Kidney (tissue), 14 donors: Measurements from ENCODE around the gene SLC12A7. TPM values are rescaled to one million over a fixed set of nuclear protein-coding genes. Genes with fewer than 3 reads are reported as not detected.

Experiments used
- DNase-seq, 5 donors: peaks; one replicate each; pipeline ENCODE4 v3.0.0-alpha.2; 2013 to 2020
- FAIRE-seq: peaks from 2 replicates; lab custom pipeline; 2012; peaks lifted over from hg19 to GRCh38; lab: Jason Lieb, UNC
- H3K27ac ChIP-seq, 2 donors: one replicate each; pipeline ENCODE4 v1.7.0; 2013; ENCODE audit warnings: low read depth in 2 of 2, low read length in 2 of 2, inconsistent platforms in 1 of 2
- H3K27me3 ChIP-seq: one replicate; pipeline ENCODE4 v1.7.1; 2013; ENCODE audit warnings: low read length, inconsistent platforms; ENCODE audit not compliant: control insufficient read depth, insufficient read depth
- H3K36me3 ChIP-seq, 3 donors: one replicate each; pipeline versions ENCODE4 v1.7.0 to v1.7.1; 2013; ENCODE audit warnings: low read length in 3 of 3, control low read depth in 1 of 3, inconsistent platforms in 1 of 3; ENCODE audit not compliant: insufficient read depth in 3 of 3, control insufficient read depth in 2 of 3
- H3K4me1 ChIP-seq, 3 donors: one replicate each; pipeline versions ENCODE4 v1.7.0 to v1.7.1; 2013; ENCODE audit warnings: low read length in 3 of 3, inconsistent platforms in 1 of 3, low read depth in 1 of 3; ENCODE audit not compliant: control insufficient read depth in 2 of 3, insufficient read depth in 2 of 3
- H3K4me3 ChIP-seq, 3 donors: one replicate each; pipeline versions ENCODE4 v1.7.0 to v1.8.1; 2013; ENCODE audit warnings: low read length in 3 of 3, control low read depth in 1 of 3, inconsistent platforms in 1 of 3
- H3K9ac ChIP-seq, 3 donors: one replicate each; pipeline versions ENCODE4 v1.7.0 to v1.7.1; 2013; ENCODE audit warnings: low read length in 3 of 3, control low read depth in 1 of 3, inconsistent platforms in 1 of 3
- H3K9me3 ChIP-seq, 3 donors: one replicate each; pipeline versions ENCODE4 v1.7.0 to v1.7.1; 2013; ENCODE audit warnings: low read length in 3 of 3, control low read depth in 1 of 3, inconsistent platforms in 1 of 3; ENCODE audit not compliant: control insufficient read depth in 2 of 3, insufficient read depth in 1 of 3
- CTCF ChIP-seq: IDR thresholded peaks from 3 replicates; pipeline ENCODE4 v1.5.1; 2012; ENCODE audit warnings: mild to moderate bottlenecking, moderate library complexity, borderline replicate concordance; ENCODE audit not compliant: insufficient read depth; ENCODE audit errors: extremely low read depth
- intact Hi-C: fragments of 100-400 bp; cut with DNase I; formaldehyde crosslinking; loops from one replicate; pipeline ENCODE4 v1.11.1; 2022
- polyA plus RNA-seq: library from polyadenylated mRNA; stranded (reverse); fragments of 350-450 nt; fragmentation: Illumina TruSeq; extraction: RNeasy Lipid Tissue Mini Kit (QIAGEN cat#74804); gene quantifications from one replicate; pipeline ENCODE4 v1.2.3, GENCODE V29; 2014; ENCODE audit warnings: low read depth, low replicate concordance; ENCODE audit not compliant: insufficient read depth
- total RNA-seq: library from RNA; stranded (reverse); fragmentation: NEBNext Ultra II Directional; extraction: Animal tissue kit (Norgen Biotek cat#: 25700); gene quantifications from one replicate; pipeline ENCODE4 v1.2.1, GENCODE V29; 2021
- donor health status: control.
- donor health status: control.
- donor health status: control.
- donor health status: control.
- donor health status: control.
- donor health status: DM: yes; HTN: yes; CAD: no.
- donor health status: Normal renal cell carcinoma (clear cell type).

Gene SLC12A7
- total and polyA plus RNA-seq, 2 donors from 2014 or later, result 28.2 to 92.9 TPM

- Histone ChIP-seq H3K9ac (no peak overlapping the region), H3K27ac (no peak overlapping the region), H3K4me3 (no peak overlapping the region), H3K9me3 (no peaks in the 10 kb centered on the region), H3K27me3 (no peaks in the 10 kb centered on the region), H3K4me1 (peaks cover 0 to 16% (median 0%) of the 10 kb centered on the region in 3 donors), H3K36me3 (no peaks in the 10 kb centered on the region)
- DNase-seq (peak in 1 of 5 donors; percentile 55), FAIRE-seq (no peak)
- no peak for TF ChIP-seq CTCF
- intact Hi-C loops, result no loop called here
These were observed 20.7 kb upstream of the SLC12A7 start for GRCh38 chr5:1132570-1132969.

- Histone ChIP-seq H3K9me3 (no peaks in the 10 kb centered on the region), H3K36me3 (no peaks in the 10 kb centered on the region), H3K4me1 (peaks cover 0 to 13% (median 0%) of the 10 kb centered on the region in 3 donors), H3K4me3 (no peak overlapping the region), H3K27me3 (no peaks in the 10 kb centered on the region), H3K27ac (no peak overlapping the region), H3K9ac (no peak overlapping the region)
- DNase-seq (no peak), FAIRE-seq (no peak)
- intact Hi-C loops, result no loop called here
- TF ChIP-seq CTCF, result no peak
These were observed 19.9 kb upstream of the SLC12A7 start for GRCh38 chr5:1131726-1132125.

- no peaks in the 10 kb centered on the region for H3K27me3 ChIP-seq
- intact Hi-C loops, result no loop called here
- H3K4me3 ChIP-seq, result no peak overlapping the region
- DNase-seq (peak in 1 of 5 donors; percentile 78), FAIRE-seq (no peak)
- TF ChIP-seq CTCF, result no peak
- peaks cover 0 to 11% (median 0%) of the 10 kb centered on the region in 3 donors for H3K4me1 ChIP-seq
- no peak overlapping the region for H3K27ac ChIP-seq
- no peaks in the 10 kb centered on the region for H3K9me3 ChIP-seq
- no peak overlapping the region for H3K9ac ChIP-seq
- no peaks in the 10 kb centered on the region for H3K36me3 ChIP-seq
These were observed 19.3 kb upstream of the SLC12A7 start for GRCh38 chr5:1131191-1131621.
